ENCODE measurements around the gene ESRRG.

GRCh38 chr1:216651826-216652418 lies 71.3 kb downstream of the ESRRG start:
- no peak for TF ChIP-seq CTCF (IDR thresholded peaks at IDR 0.05)
- no peak for TF ChIP-seq POLR2A (IDR thresholded peaks at IDR 0.05)
